NCI-H2029 treated with DMSO at 0.1 percent for 48 hours (cell line): ENCODE measurements around the gene TRIM47.
A peak's percentile ranks its signal among the peaks of the same experiment; 100 is the strongest.

Experiments used
- DNase-seq: peaks from one replicate; lab custom pipeline; 2025; lab: John Stamatoyannopoulos, UW

Gene TRIM47

GRCh38 chr17:75908201-75908600, 29.8 kb upstream of the TRIM47 start:
- peak; percentile 96 for DNase-seq

GRCh38 chr17:75906143-75906884, 27.9 kb upstream of the TRIM47 start:
- no peak for DNase-seq

- DNase-seq = peak; percentile 80
Measured at GRCh38 chr17:75904749-75905521, 26.6 kb upstream of the TRIM47 start, which contains the start of gene MRPL38. TSS of gene MRPL38 (minus strand) at chr17:75904884. CDS start at chr17:75904875, 9 bp downstream.

GRCh38 chr17:75902406-75902805, 24.0 kb upstream of the TRIM47 start:
- no peak for DNase-seq

- DNase-seq = no peak
Measured at GRCh38 chr17:75901727-75902126, 23.3 kb upstream of the TRIM47 start.

- no peak for DNase-seq
Measured at GRCh38 chr17:75900691-75901533, 22.5 kb upstream of the TRIM47 start.

- no peak for DNase-seq
Measured at GRCh38 chr17:75899767-75900468, 21.5 kb upstream of the TRIM47 start.

GRCh38 chr17:75899353-75899752, 21.0 kb upstream of the TRIM47 start:
- DNase-seq = no peak

- no peak for DNase-seq
Measured at GRCh38 chr17:75898791-75899190, 20.4 kb upstream of the TRIM47 start.

GRCh38 chr17:75898065-75898464, 19.7 kb upstream of the TRIM47 start:
- no peak for DNase-seq

- no peak for DNase-seq
Measured at GRCh38 chr17:75897160-75898019, 19.0 kb upstream of the TRIM47 start.

- DNase-seq = no peak
Measured at GRCh38 chr17:75896415-75897159, 18.2 kb upstream of the TRIM47 start, which contains the start of gene TRIM65. TSS of gene TRIM65 (minus strand) at chr17:75896951. CDS start at chr17:75896937, 14 bp downstream.

- no peak for DNase-seq
Measured at GRCh38 chr17:75895370-75896155, 17.2 kb upstream of the TRIM47 start.

GRCh38 chr17:75894049-75894733, 15.8 kb upstream of the TRIM47 start:
- DNase-seq = no peak

GRCh38 chr17:75893305-75894048, 15.1 kb upstream of the TRIM47 start:
- DNase-seq = no peak

GRCh38 chr17:75892556-75893224, 14.3 kb upstream of the TRIM47 start:
- DNase-seq = no peak
